SKM-1 (cell line): ENCODE data around the gene RBMS3.
"Not testable (repeated sequence)": the region's sequence is repeated elsewhere in the genome, so short reads cannot be mapped to it uniquely, and the experiment has no call there.

Source experiments
- DNase-seq: peaks from one replicate; lab custom pipeline; 2025; ENCODE audit not compliant: unreplicated experiment; lab: John Stamatoyannopoulos, UW

RBMS3 gene

DNA sequence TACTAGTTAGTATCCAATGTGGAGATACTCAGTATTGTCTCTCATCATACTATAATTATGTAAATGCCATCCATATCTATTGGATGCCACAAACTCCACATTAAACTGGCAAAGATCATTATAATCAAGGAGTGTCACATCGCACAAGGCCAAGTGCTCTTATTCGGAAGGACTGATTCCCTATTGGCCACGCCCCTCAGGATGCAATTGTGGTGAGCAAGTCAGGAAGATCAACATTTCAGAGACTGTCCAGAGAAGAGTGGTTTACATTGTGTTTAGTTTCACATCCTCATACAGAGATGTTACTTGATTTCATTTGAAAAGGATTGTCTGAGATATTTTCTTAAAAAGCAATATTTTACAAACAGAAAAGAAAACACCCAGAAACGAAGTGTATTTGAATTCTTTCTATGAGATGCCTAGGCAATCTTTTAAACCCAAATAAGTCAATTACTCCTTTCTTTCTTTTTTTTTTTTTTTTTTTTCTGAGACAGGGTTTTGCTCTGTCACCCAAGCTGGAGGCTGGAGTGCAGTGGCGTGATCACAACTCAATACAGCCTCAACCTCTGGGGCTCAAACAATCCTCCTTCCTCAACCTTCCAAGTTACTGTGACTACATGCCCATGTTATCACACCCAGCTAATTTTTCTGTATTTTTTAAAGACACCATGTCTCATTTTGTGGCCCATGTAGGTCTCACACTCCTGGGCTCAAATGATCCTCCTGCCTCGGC lies 369.1 kb downstream of the RBMS3 start:
- DNase-seq: no peak

DNA sequence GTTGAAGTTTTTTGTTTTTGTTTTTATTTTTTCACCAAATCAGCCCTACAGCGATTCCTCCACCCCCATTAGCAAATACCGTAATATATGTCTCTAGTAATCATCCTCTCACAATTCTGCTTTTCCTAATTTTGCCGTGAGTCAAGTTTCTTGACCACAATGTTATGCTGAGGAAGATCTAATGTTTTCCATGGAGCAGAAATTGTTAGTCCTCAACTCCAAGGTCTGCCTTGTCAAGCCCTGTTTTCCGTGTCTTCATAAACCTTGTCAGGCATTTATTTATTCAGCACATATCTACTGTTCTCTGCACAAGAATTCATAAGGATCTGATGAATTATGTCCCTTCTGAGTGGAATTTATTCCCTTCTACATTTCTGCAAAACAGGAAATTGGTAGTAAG lies 372.8 kb downstream of the RBMS3 start:
- DNase-seq: no peak

DNA sequence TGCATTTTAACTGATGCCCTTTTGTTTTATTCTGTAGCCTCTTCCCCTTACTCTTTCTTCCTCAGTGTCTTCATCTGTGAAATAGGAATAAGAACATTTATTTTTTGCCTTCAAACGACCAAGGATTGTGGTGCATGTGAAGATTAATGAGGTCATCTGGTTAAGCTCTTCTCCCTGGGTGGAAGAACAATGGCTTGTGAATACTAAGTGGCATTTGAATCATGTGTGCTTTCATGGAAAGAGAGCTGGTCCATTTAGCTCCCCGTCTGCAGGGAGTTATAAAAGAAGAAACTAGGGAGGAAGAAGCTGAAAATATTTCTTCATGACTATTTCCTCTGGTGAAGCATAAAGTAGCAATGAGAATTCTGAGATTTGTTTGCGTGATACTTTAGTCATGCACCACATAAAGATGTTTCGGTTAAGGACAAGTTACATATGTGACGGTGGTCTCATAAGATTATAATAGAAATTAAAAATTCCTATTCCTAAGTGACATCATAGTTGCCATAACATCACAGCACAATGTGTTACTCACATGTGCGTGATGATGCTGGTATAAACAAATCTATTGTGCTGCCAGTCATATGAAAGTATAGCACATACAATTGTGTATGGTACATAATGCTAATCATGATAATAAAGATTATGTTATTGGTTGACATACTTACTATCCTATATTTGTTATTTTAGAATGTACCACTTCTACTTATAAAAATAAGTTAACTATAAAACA lies 374.3 kb downstream of the RBMS3 start:
- no peak for DNase-seq

DNA sequence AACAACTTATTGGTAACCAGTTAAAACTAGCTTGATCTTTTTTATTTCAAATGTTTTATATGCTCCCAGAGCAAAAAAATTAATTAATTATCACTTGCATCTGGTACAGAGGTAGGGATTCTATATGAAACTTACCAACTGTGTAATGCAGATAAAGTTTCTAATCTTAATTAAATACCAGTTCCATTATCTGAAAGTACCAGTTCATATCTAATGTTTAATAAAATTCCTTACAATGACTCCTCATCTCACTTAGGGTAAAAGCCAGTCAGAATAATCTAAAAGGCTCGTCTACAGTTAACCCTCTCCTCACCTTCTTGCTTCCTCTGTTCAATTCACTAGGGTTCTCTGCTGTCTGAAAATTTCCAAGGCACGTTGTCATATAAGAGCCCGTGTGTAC lies 384.8 kb downstream of the RBMS3 start:
- no peak for DNase-seq

DNA sequence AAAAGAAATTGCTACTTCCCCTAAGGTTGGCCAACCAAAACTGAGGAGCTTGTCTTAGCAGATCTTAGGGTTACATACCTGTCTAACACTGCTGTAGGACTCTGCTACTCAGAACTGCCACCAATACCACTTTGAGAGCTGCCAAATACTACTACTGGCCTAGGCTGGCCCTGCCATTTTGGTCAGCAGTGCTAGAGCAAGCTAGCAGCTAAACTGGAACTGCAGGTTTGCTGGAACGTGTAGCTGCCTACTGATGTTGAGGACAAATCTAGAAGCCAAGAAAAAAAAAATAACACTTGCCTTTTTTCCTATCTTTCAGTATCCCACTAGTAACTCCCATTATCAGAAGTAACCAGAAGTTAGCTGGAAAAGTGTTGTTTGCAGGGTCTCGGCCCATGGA lies 387.4 kb downstream of the RBMS3 start:
- DNase-seq: no peak

DNA sequence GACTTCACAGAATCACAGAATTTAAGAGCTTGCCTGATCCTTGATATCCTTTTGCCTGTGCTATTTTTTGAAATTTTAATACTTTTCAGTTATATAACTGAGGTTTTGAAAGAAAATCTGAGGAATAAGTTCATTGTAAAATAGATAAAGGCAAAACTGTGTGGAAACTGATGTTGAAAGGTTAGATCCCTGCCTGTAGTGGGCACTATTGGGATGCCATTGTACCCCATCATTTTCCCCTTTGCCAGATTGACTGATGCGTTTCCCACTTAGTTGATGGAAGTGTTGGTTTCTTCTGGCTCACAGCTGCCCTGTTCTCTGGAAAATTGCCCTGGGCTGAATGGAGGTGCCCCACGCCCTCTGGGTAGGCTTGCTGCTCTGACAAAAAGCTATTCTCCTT lies 387.9 kb downstream of the RBMS3 start:
- no peak for DNase-seq

DNA sequence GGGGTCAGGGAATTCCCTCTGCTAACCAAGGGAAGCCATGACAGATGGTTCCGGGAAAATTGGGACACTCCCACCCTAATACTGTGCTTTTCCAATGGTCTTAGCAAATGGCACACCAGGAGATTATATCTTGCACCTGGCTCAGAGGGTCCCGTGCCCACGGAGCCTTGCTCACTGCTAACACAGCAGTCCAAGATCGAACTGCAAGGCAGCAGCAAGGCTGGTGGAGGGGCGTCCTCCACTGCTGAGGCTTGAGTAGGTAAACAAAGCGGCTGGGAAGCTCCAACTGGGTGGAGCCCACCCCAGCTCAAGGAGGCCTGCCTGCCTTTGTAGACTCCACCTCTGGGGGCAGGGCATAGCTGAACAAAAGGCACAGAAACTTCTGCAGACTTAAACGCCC lies 389.6 kb downstream of the RBMS3 start:
- not testable (repeated sequence) for DNase-seq

DNA sequence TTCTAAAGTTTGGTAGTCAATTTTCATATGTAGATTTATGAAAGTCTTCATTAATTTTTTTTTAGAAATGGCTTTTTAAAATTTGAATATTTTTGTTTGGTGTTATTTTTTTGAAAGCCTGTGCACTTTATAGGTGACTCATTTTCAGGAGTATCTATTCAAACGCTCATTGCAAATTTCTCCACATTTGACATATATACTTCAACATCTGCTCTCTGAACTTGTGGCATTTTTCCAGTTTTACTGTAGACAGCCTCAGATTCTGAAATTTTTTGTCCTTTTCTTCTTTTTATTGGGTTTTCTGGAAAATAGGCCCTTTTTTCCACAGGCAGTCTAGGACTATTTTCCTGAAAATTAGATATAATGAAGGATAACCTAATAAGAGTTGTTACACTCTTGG lies 396.6 kb downstream of the RBMS3 start:
- no peak for DNase-seq

DNA sequence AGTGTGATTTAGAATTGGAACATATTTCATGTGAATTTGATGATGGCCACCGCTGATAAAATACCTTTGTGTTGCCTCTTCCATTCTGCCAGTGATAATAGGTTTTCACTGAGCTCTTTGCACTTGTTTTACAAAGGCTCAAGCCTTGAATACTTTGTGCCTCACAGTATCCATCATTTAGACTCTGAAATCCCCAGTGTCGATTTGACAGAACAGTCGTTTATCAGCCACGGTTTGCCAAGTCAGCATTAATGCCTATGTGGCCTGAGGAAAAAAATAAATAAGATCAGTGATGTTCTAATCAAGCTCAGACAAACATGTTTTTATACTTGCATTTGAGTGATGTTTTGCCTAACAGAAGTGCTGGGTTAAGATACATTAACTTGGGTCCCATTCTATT lies 399.1 kb downstream of the RBMS3 start:
- no peak for DNase-seq

DNA sequence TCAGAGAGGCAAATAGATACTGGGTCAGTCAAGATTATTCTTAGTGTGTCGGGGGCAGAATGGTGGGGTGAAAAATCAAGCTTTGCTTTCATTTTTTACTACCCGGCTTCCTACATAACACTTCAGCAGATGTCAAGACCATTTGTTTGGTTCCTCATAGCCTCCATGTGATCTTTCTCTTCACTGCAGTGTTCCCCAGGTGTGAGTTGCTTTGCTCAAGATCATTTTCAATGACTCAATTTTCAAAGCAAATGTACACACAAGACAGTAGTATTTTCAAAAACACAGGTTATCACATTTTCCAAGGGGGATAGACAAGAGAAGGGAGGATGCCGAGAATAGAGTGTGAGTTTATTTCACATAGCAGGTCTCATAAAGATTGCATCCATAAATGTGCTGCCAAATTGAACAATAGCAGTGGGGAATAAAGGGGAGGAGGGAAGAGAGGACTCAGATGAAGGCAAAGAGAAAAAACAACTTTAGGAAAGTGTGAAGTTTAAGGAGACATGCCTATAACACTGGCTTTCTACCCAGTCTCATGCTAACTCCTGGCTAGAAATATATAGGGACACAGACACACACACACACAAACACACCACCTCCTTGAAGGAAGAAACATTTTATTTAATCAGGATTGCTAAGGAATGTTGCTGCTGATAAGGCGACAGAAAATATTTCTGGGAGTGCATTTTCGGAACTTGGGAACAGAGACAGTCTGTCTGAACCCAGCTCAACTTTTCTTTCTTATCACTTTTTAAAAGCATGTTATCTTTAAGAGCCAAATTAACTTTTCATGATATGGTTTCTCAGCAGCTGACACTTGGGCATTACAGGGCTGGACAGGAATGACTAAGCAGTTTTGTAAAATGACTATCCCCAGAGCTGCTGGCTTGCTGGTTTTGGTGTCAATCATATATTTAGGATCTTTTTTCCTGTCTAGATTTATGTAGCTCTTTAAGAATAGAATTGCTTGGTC lies 402.4 kb downstream of the RBMS3 start:
- no peak for DNase-seq

DNA sequence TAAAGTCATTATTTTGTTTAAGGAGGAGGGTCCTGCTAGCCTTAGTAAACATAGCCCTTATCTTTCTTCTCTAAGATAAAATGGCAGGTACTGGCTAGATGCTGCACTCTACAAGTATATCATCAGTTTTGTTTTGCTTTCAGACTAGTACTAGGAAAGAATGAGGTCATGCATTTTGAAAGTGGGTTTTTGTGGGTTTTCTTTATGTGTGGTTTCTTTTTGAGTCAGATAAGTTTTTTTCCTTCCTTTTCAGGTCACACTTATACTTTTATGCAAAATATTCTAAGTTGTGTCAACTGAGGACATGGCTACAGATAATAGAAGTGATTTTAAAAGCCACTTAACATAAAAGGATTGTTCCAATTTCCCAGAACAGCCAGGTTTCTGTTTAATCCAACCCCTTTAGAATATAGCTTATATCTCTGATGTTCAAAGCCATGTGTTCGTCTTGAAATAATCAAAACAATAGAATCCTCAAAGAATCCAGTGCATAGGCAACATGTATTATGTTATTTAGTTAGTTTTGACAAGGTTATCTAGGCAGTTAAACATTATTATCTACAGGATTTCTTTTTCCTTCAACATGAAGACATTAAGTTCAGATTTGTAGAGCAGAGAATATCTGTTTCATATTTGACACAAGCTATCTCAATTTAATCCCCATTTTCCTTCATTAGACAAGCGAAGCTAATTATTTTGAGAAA lies 406.2 kb downstream of the RBMS3 start:
- no peak for DNase-seq

DNA sequence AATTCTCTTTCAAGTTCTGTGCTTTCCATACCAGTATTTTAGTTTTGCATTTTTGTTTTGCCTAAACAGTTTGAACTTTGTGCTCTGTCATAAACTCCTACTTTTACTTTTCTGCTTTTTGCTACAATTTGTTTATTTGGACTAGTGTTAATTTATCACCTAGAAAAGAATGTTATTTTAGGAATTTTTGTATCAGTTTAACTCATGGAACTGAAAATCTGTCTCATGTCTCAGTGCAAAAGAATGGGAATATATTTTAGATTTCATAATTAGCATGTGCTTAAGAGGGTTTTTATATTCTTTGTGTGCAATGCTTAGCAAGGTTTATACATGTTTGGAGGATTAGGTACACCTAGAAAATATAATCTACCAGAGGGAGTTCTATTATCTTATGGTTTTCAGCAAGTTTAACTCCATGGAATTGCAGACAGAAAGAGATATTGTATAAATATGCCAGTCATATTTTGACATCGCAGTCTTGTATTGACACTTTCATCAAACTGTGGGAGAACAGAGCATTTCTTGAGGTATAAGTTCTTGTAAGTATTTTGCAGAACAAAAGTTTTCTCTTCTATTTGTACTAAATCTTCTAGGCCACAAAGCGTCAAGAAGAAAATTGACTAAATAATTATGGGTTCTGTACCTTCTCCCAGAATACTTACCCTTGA lies 409.9 kb downstream of the RBMS3 start:
- DNase-seq: no peak

DNA sequence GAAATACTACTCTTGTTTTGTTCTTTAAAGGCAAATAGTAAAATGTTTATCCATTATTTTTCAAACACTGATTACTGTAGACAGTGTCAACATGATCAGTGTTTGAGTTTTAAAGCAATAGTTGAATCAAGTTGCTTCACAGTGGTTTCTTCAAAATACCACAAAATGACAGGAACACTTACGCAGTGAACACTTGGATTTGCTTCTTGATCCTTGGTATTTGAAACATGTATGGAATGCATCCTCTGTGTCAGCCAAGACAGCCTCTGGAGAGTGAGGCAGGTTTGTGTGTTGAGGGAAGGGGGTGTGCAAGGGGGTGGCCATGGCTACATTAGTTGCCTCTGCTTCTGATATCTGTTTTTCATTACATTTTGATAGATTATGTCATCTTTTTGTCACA lies 413.0 kb downstream of the RBMS3 start:
- no peak for DNase-seq

DNA sequence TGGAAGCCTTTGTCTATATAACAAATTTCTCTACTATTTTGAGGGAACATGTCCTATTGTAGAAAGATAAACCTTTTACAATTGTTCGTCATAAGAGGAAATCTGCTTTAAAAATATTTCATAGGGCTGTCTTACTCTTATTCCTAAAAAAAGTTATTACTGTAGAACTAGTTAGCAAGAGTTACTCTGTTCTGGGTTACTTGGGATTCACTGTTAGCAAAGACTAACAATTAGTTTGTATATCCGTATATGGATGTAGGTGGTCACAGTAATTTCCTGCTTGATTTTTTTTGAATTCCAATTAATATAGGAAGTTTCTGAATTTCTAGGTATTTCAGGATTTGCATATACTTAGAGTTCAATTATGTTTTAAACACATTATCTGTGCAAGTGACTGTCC lies 413.5 kb downstream of the RBMS3 start:
- no peak for DNase-seq

DNA sequence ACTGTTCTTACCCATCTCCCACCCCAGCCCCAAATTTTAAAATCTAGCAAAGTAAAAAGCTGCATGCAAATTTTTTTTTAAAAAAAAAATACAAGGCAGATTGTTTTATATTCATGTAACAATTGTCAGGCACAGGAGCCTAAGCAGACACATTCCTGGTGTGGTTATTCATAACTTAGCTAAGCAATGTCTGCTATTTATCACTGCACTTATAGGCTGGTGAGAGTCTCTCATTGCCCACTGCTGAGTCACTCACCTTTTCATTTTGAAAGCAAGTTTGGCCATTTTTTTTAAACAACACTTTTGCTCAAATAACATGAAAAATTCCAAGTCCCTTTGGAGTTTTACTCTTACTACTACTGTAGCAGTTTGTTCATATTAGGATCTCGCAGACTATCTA lies 413.9 kb downstream of the RBMS3 start:
- DNase-seq: no peak

DNA sequence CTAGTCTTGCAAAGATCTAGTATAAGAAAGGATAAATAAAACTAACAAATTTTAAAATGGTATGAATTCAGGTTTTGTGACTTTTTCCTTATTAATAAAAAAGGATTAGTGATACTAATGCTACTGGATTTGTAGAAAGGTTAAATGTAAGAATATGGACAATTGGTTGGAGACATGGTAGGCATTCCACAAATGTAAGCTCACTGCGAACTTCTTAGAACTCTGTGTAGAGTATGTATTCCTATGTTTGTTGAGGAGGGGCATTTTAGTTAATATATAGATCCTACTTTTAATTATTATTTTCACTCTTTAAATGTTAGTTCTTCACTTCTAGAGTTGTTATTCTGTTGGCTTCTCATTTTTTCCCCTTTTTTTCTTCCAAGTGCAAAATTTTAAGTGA lies 414.3 kb downstream of the RBMS3 start:
- DNase-seq: no peak

DNA sequence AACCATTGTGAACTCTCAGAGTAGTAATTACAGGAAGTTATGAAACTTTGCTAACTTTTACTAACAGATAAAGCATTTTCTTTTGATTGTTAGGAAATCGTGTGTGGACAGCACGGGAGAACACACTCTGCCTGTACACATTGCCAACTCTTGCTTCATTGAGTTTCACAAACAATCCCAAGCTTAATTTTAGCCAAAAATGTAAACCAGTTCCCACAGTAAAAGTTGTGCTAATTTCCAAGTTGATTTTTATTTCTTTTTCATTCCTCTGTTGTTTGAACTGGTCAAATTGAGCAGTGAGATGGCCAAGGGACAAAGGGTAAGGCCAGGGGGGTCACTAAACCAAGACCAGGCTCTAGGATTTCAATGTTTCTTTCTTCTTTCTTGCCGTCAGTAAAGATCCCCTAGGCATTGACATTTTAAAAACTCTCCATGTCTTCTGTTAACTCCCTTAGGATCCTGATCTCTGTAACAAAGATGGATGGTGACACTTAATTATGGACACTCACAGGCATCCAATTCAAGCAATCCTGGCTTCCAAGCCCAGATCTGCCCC lies 414.9 kb downstream of the RBMS3 start:
- DNase-seq: no peak

DNA sequence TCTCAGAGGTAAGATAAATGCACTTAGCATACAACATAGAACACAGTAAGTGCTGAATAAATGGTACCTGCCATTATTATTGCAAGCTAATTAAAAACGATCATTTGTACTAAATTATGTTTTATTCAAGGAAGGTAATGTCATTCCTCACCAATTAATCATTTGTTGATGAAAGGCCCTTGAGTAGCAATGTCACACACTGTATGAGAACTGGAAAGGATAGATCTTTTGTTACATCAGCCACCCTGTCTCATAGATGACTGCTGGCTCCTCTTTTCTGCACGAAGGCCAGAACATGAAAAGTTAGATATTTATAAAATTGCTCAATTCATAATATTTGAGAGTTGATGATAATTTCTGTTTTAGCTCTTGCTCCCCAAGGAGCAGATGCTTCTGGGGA lies 415.4 kb downstream of the RBMS3 start:
- DNase-seq: no peak

DNA sequence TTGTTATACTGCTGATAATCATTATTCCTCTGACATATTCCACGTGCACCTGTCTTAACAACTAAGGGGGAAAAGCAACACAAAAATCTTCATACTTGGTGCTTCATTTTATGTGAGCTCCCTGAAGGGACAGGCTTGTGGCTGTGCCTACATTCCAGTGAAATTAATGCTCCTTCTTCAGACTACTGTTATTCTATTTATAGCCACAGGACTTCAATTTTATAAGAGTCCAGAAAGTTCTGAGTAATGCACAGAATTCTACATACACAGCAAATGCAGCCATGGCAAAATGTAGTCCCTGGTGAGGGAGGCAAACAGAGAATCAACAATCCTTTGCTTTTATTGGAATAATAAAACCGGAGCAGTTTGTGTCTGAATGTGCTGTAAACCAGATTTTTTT lies 417.1 kb downstream of the RBMS3 start:
- no peak for DNase-seq

DNA sequence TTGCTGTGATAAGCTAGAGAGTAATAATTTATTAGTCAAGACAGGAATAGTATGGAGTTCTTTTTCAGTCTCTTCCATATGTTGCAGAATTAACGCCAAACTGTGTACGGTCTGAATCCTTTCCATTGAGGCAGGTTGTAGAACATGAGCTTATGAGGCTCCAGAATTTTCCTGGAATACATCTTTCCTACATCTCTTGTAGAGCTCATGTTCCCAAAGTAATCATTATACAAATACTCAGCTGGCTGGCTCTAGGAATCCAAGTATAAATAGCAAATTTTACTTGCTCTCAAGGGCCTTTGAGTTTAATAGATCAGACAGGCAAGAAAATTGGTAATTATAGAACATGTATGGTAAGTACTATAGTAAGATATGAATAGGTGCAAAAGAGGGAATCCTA lies 419.4 kb downstream of the RBMS3 start:
- no peak for DNase-seq
